ENCODE data around the gene FSIP1. TPM values are rescaled to one million over a fixed set of nuclear protein-coding genes. Genes with fewer than 3 reads are reported as not detected.

The FSIP1 gene
- total RNA-seq, 4 donors from 2014 or later = 0.20 to 1.5 (median 0.42) TPM

DNA sequence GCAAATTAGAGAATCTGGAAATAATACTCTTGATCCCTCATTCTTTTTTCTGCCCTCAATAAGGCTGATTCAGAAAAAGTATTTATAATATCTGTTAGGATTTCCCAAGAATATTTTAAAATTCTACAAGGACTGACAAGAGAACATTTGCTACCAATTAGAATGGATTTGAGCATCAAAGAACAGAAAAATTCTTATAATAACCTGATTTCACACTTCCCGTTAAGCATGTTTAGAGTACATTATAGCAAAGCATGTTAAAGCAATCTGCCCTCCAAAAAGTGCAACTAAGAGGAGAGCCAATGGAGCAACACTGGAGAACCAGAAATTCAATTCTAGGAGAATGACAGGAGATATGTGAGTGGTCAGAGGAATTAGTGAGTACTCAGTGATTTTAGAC lies 144.6 kb downstream of the FSIP1 start:
- no peak for DNase-seq (ENCODE audit: low spot score in 2 of 2)

DNA sequence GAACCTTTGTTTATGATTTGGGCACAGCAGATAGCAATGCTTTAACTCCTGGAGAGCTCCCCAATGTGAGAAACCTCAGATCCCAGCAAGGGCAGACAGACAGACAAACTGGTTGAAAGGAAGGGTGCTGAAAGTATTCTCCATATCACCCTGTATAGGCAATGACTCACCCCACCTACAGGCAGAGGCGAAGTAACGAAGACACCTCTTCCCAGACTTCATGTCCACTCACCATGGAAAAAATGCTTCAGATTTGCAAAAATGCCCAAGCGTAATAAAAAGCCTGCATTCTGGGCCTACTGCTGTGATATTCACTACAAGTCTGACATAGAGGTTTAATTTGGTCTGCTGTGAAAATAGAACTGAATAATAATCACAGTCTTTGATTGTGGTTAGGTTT lies 151.3 kb downstream of the FSIP1 start:
- Histone ChIP-seq H3K36me3 (no peaks in the 10 kb centered on the region), H3K27ac (no peak overlapping the region), H3K4me1 (peaks cover 0 to 15% (median 7%) of the 10 kb centered on the region in 4 donors), H3K9me3 (no peaks in the 10 kb centered on the region), H3K27me3 (no peaks in the 10 kb centered on the region), H3K4me3 (no peak overlapping the region)
- 89 to 90% methylated on average over 3 of the region's 3 CpGs for WGBS, 2 donors
- DNase-seq (ENCODE audit: low spot score in 2 of 2) = no peak
- TF ChIP-seq, protein P1, sequence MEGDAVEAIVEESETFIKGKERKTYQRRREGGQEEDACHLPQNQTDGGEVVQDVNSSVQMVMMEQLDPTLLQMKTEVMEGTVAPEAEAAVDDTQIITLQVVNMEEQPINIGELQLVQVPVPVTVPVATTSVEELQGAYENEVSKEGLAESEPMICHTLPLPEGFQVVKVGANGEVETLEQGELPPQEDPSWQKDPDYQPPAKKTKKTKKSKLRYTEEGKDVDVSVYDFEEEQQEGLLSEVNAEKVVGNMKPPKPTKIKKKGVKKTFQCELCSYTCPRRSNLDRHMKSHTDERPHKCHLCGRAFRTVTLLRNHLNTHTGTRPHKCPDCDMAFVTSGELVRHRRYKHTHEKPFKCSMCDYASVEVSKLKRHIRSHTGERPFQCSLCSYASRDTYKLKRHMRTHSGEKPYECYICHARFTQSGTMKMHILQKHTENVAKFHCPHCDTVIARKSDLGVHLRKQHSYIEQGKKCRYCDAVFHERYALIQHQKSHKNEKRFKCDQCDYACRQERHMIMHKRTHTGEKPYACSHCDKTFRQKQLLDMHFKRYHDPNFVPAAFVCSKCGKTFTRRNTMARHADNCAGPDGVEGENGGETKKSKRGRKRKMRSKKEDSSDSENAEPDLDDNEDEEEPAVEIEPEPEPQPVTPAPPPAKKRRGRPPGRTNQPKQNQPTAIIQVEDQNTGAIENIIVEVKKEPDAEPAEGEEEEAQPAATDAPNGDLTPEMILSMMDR (IDR thresholded peaks at IDR 0.05) = no peak
- no peak for TF ChIP-seq EP300 (IDR thresholded peaks at IDR 0.05)
- TF ChIP-seq POLR2A (IDR thresholded peaks at IDR 0.05) = no peak

More for the DNA sequence above, 144.6 kb downstream of the FSIP1 start:
- H3K4me1 ChIP-seq = peaks cover 0 to 13% (median 5%) of the 10 kb centered on the region in 4 donors
- 82 to 88% methylated on average over 1 of the region's 1 CpG for WGBS, 2 donors
- H3K27ac ChIP-seq = no peak overlapping the region
- no peak overlapping the region for H3K4me3 ChIP-seq
- no peaks in the 10 kb centered on the region for H3K36me3 ChIP-seq
- H3K9me3 ChIP-seq = no peaks in the 10 kb centered on the region
- TF ChIP-seq, protein P1 (IDR thresholded peaks at IDR 0.05) = no peak
- no peak for TF ChIP-seq POLR2A (IDR thresholded peaks at IDR 0.05)
- TF ChIP-seq EP300 (IDR thresholded peaks at IDR 0.05) = no peak
- H3K27me3 ChIP-seq = no peaks in the 10 kb centered on the region

DNA sequence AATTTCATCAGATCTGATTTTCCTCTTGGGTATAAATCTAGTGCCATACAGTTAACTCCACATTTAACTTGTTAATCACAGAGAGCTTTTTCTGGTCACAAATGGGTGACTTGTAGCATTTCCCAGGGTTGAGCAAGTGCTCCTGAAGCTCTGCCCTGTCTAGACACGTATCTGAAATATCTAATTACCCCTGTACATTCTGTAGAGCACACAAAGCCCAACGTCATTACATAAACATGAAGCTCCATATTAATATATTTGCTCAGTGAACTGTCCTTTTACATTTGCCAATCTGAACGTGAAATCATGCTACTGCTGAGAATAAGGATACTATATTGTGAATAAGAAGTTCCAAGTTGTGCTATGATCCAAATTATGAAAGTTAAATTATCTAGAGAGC lies 152.7 kb downstream of the FSIP1 start:
- H3K27ac ChIP-seq = peak overlapping the region in 1 of 4 donors; percentile 63
- no peak for DNase-seq (ENCODE audit: low spot score in 2 of 2)
- H3K9me3 ChIP-seq = no peaks in the 10 kb centered on the region
- peaks cover 0 to 23% (median 14%) of the 10 kb centered on the region in 4 donors for H3K4me1 ChIP-seq
- TF ChIP-seq, protein P1 (IDR thresholded peaks at IDR 0.05) = no peak
- no peak for TF ChIP-seq EP300 (IDR thresholded peaks at IDR 0.05)
- no peak for TF ChIP-seq POLR2A (IDR thresholded peaks at IDR 0.05)
- H3K4me3 ChIP-seq = no peak overlapping the region
- no peaks in the 10 kb centered on the region for H3K27me3 ChIP-seq
- no peaks in the 10 kb centered on the region for H3K36me3 ChIP-seq
- 80 to 81% methylated on average over 3 of the region's 3 CpGs for WGBS, 2 donors

DNA sequence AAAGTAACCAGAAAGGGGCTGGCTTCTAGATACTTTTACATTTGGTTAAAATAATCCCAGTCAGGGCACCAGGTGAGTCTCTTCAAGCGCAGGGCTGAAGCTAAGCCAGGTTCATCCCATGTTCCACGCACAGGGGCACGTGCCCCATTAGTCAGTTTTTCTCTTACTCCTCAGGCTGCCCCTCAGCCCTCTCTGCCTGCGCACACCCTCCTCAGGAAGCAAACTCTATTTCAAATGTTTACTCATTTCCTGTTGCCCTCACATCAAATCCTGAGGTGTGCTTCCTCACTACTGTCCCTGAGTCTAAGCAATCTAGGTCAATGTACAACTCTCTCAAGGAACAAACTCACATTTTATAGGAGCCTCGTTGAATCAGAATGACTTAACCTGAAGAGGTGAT lies 153.3 kb downstream of the FSIP1 start:
- TF ChIP-seq POLR2A (IDR thresholded peaks at IDR 0.05) (no peak), EP300 (IDR thresholded peaks at IDR 0.05) (no peak)
- TF ChIP-seq, protein P1 (IDR thresholded peaks at IDR 0.05) = no peak
- Histone ChIP-seq H3K27ac (peak overlapping the region in 1 of 4 donors; percentile 63), H3K9me3 (no peaks in the 10 kb centered on the region), H3K27me3 (no peaks in the 10 kb centered on the region), H3K4me1 (peaks cover 0 to 29% (median 17%) of the 10 kb centered on the region in 4 donors), H3K4me3 (no peak overlapping the region), H3K36me3 (no peaks in the 10 kb centered on the region)
- 72 to 84% methylated on average over 5 of the region's 5 CpGs for WGBS, 2 donors
- DNase-seq (ENCODE audit: low spot score in 2 of 2) = no peak

DNA sequence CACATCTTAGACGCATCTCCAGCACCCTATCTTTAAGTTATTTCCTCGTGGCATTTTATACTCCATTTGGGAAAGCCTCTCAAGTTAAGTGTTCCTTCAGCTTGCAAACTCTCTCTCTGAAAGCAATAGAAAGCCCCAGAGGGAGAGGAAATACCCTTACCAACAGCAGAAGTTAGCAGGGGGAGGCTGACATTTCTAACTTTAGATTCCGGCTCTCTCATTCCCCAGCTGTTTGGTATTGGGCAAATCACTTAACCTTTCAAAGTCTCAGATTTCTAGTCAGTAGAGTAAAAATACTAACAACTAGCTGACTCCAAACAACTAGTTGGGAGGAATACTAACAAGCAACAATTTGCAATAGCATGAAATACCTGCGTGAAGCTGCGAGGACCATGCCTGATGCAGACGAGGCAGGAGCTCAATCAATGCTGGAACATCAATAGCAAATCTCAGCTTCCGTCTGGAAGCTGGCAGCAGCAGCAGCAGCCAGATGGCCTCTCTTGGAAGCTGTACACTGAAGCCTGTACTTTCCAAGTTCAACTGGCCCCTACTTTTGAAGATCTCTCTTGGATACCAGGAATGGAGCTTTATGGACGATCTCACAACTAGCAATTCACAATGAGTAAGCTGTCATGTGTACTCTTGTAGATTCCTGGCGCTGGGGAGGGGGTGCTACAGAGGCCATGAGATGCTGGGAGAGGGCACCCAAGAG lies 153.9 kb downstream of the FSIP1 start:
- no peaks in the 10 kb centered on the region for H3K36me3 ChIP-seq
- TF ChIP-seq POLR2A (IDR thresholded peaks at IDR 0.05) = no peak
- no peak for TF ChIP-seq EP300 (IDR thresholded peaks at IDR 0.05)
- TF ChIP-seq, protein P1 (IDR thresholded peaks at IDR 0.05) = no peak
- WGBS, 2 donors = 59 to 72% methylated on average over 9 of the region's 9 CpGs
- H3K27me3 ChIP-seq = no peaks in the 10 kb centered on the region
- no peaks in the 10 kb centered on the region for H3K9me3 ChIP-seq
- H3K27ac ChIP-seq = peak overlapping the region in 1 of 4 donors; percentile 63
- H3K4me3 ChIP-seq = no peak overlapping the region
- H3K4me1 ChIP-seq = peaks cover 0 to 35% (median 18%) of the 10 kb centered on the region in 4 donors
- DNase-seq (ENCODE audit: low spot score in 2 of 2) = no peak

All from tibial nerve (tissue), 4 donors.